ENCODE data around the gene ALCAM.

The ALCAM gene

GRCh38 chr3:105619651-105620050 lies 252.9 kb downstream of the ALCAM start:
- Histone ChIP-seq H3K9me3 (ENCODE audit: control insufficient read depth, insufficient read depth, low read depth, low read length) (no peaks in the 10 kb centered on the region), H3K4me3 (ENCODE audit: low read depth, low read length) (no peak overlapping the region), H3K36me3 (ENCODE audit: control insufficient read depth in 2 of 2, insufficient read depth in 1 of 2, low read length in 2 of 2) (no peaks in the 10 kb centered on the region), H3K4me1 (ENCODE audit: control insufficient read depth, insufficient read depth, low read length) (no peaks in the 10 kb centered on the region), H3K27ac (ENCODE audit: extremely low read depth, low read depth, low read length) (no peak overlapping the region)
- POLR2A ChIA-PET, result no interaction called here
- TF ChIP-seq PATZ1 (tag by site-specific recombination; IDR thresholded peaks at IDR 0.05), result no peak
- TF ChIP-seq ZEB2 (tag by site-specific recombination; IDR thresholded peaks at IDR 0.05), result no peak
- TF ChIP-seq ZNF449 (tag by site-specific recombination; IDR thresholded peaks at IDR 0.05), result no peak
- TF ChIP-seq KLF8 (tag by site-specific recombination; IDR thresholded peaks at IDR 0.05), result no peak
- TF ChIP-seq ZXDB (tag by site-specific recombination; IDR thresholded peaks at IDR 0.05), result no peak
- TF ChIP-seq GLI4 (tag by site-specific recombination; IDR thresholded peaks at IDR 0.05), result no peak
- TF ChIP-seq ZNF777 (tag by site-specific recombination; IDR thresholded peaks at IDR 0.05; ENCODE audit: borderline replicate concordance), result no peak
- no peak for TF ChIP-seq ZNF660 (tag by site-specific recombination; IDR thresholded peaks at IDR 0.05)
- TF ChIP-seq ZNF518A (tag by site-specific recombination; conservative IDR thresholded peaks at IDR 0.05; ENCODE audit: low read depth), result no peak
- no peak for TF ChIP-seq GLIS1 (tag by site-specific recombination; IDR thresholded peaks at IDR 0.05)
- TF ChIP-seq ZNF138 (tag by site-specific recombination; IDR thresholded peaks at IDR 0.05; ENCODE audit: borderline replicate concordance), result no peak
- TF ChIP-seq ZFP3 (tag by site-specific recombination; IDR thresholded peaks at IDR 0.05; ENCODE audit: low read depth), result no peak
- no peak for TF ChIP-seq ZNF529 (tag by site-specific recombination; IDR thresholded peaks at IDR 0.05; ENCODE audit: insufficient replicate concordance)
- TF ChIP-seq YY2 (tag by site-specific recombination; IDR thresholded peaks at IDR 0.05), result no peak
- TF ChIP-seq ZFHX2 (tag by site-specific recombination; conservative IDR thresholded peaks at IDR 0.05), result no peak
- TF ChIP-seq PRDM1 (tag by site-specific recombination; IDR thresholded peaks at IDR 0.05), result no peak
- TF ChIP-seq ZNF148 (tag by site-specific recombination; IDR thresholded peaks at IDR 0.05; ENCODE audit: borderline replicate concordance), result no peak
- CTCF ChIA-PET, result no interaction called here

All from HEK293 (cell line).